ENCODE measurements around the gene HOMER1.

The HOMER1 gene

GRCh38 chr5:79488058-79488457, 25.9 kb downstream of the HOMER1 start:
- DNase-seq, result no peak

- no peak for DNase-seq
Observed at GRCh38 chr5:79487251-79487650, 26.7 kb downstream of the HOMER1 start.

- DNase-seq, result no peak
Observed at GRCh38 chr5:79486116-79486515, 27.8 kb downstream of the HOMER1 start.

GRCh38 chr5:79484731-79485130, 29.2 kb downstream of the HOMER1 start:
- no peak for DNase-seq

- no peak for DNase-seq
Observed at GRCh38 chr5:79481574-79481973, 32.4 kb downstream of the HOMER1 start.

- DNase-seq, result no peak
Observed at GRCh38 chr5:79480991-79481390, 32.9 kb downstream of the HOMER1 start.

- no peak for DNase-seq
Observed at GRCh38 chr5:79475152-79475466, 38.8 kb downstream of the HOMER1 start.

GRCh38 chr5:79474367-79475151, 39.4 kb downstream of the HOMER1 start:
- DNase-seq, result no peak

GRCh38 chr5:79471556-79471955, 42.4 kb downstream of the HOMER1 start:
- no peak for DNase-seq

- DNase-seq, result no peak
Observed at GRCh38 chr5:79464695-79465332, 49.1 kb downstream of the HOMER1 start.

- no peak for DNase-seq
Observed at GRCh38 chr5:79464278-79464677, 49.7 kb downstream of the HOMER1 start.

- no peak for DNase-seq
Observed at GRCh38 chr5:79459626-79460025, 54.3 kb downstream of the HOMER1 start.

- DNase-seq, result no peak
Observed at GRCh38 chr5:79456890-79457583, 56.9 kb downstream of the HOMER1 start.

- no peak for DNase-seq
Observed at GRCh38 chr5:79456400-79456799, 57.5 kb downstream of the HOMER1 start.

GRCh38 chr5:79454043-79454442, 59.9 kb downstream of the HOMER1 start:
- no peak for DNase-seq

GRCh38 chr5:79448336-79448735, 65.6 kb downstream of the HOMER1 start:
- DNase-seq, result no peak

GRCh38 chr5:79436821-79437220, 77.1 kb downstream of the HOMER1 start:
- no peak for DNase-seq

GRCh38 chr5:79436224-79436623, 77.7 kb downstream of the HOMER1 start:
- DNase-seq, result no peak

GRCh38 chr5:79430196-79430595, 83.7 kb downstream of the HOMER1 start:
- DNase-seq, result no peak

- no peak for DNase-seq
Observed at GRCh38 chr5:79423296-79423695, 90.6 kb downstream of the HOMER1 start.

- DNase-seq, result no peak
Observed at GRCh38 chr5:79420248-79420647, 93.7 kb downstream of the HOMER1 start.

GRCh38 chr5:79418276-79418675, 95.7 kb downstream of the HOMER1 start:
- no peak for DNase-seq

GRCh38 chr5:79417495-79417894, 96.4 kb downstream of the HOMER1 start:
- DNase-seq, result no peak

GRCh38 chr5:79416499-79416898, 97.4 kb downstream of the HOMER1 start:
- no peak for DNase-seq

Measured in stimulated activated CD4-positive, alpha-beta T cell treated with anti-CD3 and anti-CD28 coated beads, Interleukin-15, amount 100 ng/mL, for 24 hours (primary cell).